Measurements from ENCODE around the gene PCDHGA2. TPM values are rescaled to one million over a fixed set of nuclear protein-coding genes. Genes with fewer than 3 reads are reported as not detected.

PCDHGA2 gene
- 0.50 and 0.59 TPM in 2 replicates for total RNA-seq

GRCh38 chr5:141338538-141339306 is at the start of gene PCDHGA2:
PCDHGA2 (plus strand) TSS chr5:141338760.

DNA sequence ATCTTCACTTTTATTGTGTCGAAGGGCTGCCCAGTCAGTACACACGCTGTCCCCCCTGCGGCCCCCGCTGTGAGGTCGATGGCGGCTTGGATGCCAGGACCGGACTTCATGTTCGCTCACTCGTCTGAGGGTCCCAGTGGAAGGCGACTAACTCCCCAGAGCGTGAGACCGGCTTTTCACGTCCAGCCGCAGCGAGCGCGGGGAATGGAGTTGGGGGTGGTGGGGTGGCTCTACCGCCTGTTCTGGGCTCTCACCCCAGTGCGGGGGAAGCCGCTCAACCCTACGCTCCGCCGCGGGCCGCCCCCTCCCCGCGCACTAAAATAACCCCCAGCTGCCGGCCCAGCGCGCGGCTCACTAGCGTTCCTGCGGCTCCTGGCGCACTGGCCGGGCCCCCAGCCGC is 34.8 kb upstream of the PCDHGA2 start, which contains the start of gene SLC25A2:
Gene SLC25A2 (minus strand): TSS at position 294 of the 400 bp plus-strand sequence. CDS start 184 bp downstream, at position 110.

DNA sequence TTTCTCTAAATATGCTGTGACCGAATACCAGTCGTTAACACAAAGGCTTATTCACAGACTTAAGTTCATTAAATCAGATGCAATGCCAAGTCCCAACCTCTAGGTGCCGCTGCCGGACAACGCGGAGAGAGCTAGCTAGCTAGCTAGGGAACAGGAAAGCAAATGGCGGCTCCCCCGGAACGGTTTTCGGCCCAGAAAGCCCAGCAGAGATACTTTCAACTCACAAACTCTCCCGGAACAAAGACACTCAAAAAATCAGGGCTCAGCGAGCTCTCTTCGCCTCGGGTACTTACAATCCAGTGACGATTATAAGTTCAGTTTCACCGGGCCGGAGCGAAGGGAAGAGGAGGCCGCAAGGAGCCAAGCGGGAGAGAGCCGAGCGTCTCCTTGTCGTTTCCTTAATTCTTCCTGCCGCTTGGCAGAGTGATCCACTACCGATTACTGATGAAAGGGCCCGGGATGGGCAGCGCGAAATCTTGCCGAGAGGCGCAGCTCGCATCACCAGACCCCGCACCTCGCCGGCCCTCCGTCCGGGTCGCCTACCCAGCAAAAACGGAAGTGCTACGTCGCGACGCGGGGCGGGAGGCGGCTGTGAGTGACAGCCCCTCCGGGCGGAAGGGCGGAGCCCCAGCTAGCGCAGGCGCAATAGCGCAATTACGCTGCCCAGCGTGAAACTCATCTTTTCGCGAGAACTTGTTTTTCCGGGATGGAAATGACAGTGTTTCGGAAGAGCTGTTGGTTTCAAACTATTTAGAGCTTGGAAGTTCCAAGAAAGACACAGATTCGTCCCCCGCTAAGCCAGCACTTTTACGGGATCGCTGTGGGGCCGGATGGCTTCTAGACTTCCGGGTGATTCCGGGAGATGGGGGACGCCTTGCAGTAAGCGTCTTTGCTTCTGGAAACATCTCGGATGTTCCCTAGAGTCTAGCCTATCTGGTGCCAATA is 18.1 kb upstream of the PCDHGA2 start, which contains the start of gene TAF7:
Gene TAF7 (minus strand): TSS at position 560 of the 945 bp plus-strand sequence. CDS start 740 bp downstream, outside the sequence.

GRCh38 chr5:141330299-141331080 is 8.1 kb upstream of the PCDHGA2 start, which contains the start of gene PCDHGA1:
PCDHGA1 (plus strand) TSS chr5:141330514.

GRCh38 chr5:141343242-141343952 is 4.8 kb downstream of the PCDHGA2 start, which contains the start of gene PCDHGA3:
PCDHGA3 (plus strand) TSS chr5:141343829; CDS start chr5:141344034, 205 bp downstream.

DNA sequence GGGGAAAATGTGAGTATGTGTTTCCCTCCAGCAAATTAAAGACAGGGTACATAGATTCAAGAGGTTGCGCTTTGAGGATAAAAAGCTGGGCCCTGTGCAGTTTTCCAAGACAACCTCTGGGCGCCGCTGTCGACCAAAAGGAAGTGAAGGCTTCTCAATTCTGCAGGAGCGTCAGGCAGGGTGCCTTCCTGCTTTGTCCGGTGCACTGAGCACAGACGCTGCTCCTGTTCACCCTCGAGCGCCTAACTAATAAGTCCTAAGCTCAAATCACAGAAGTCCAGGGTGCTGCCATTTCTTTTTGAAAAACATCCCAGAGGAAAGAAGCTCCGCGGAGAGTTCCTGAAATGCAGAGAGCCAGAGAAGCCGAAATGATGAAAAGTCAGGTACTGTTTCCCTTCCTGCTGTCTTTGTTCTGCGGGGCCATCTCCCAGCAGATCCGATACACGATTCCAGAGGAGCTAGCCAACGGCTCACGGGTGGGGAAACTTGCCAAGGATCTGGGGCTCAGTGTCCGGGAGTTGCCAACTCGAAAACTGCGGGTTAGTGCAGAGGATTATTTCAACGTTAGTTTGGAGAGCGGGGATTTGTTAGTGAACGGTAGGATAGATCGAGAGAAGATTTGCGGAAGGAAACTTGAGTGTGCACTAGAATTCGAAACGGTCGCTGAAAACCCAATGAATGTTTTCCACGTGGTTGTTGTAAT is 11.5 kb downstream of the PCDHGA2 start, which contains the start of gene PCDHGB1:
Gene PCDHGB1 (plus strand): TSS at position 183 of the 703 bp plus-strand sequence. CDS start 162 bp downstream, at position 345.

GRCh38 chr5:141354900-141355469 is 16.4 kb downstream of the PCDHGA2 start, which contains the start of gene PCDHGA4:
PCDHGA4 (plus strand) TSS chr5:141355021; CDS start chr5:141355108, 87 bp downstream.

GRCh38 chr5:141359790-141360426 is 21.3 kb downstream of the PCDHGA2 start, which contains the start of gene PCDHGB2:
PCDHGB2 (plus strand) TSS chr5:141359994; CDS start chr5:141360136, 142 bp downstream.

DNA sequence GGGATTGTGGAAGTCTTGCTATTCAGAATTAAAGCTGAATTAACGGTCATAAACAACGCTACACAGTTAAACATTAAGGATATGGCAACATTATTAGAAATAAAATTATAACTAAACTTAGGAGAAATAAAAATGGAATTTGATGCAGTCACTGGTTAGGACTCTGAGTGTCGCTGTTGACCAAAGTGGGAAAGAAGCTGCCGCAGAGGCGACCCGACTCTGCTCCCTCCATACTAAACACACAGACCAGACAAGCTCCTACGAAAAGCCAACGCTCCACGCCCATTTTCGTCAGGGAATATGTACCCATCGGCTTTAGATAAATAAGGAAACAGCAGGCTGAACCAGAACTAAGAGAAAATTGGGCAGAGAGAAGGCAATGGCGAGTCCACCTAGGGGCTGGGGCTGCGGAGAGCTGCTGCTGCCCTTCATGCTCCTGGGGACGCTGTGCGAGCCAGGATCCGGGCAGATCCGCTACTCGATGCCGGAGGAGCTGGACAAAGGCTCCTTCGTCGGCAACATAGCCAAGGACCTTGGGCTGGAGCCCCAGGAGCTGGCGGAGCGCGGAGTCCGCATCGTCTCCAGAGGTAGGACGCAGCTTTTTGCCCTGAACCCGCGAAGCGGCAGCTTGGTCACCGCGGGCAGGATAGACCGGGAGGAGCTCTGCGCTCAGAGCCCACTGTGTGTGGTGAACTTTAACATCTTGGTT is 25.5 kb downstream of the PCDHGA2 start, which contains the start of gene PCDHGA5:
Gene PCDHGA5 (plus strand): TSS at position 211 of the 709 bp plus-strand sequence. CDS start 169 bp downstream, at position 380.

DNA sequence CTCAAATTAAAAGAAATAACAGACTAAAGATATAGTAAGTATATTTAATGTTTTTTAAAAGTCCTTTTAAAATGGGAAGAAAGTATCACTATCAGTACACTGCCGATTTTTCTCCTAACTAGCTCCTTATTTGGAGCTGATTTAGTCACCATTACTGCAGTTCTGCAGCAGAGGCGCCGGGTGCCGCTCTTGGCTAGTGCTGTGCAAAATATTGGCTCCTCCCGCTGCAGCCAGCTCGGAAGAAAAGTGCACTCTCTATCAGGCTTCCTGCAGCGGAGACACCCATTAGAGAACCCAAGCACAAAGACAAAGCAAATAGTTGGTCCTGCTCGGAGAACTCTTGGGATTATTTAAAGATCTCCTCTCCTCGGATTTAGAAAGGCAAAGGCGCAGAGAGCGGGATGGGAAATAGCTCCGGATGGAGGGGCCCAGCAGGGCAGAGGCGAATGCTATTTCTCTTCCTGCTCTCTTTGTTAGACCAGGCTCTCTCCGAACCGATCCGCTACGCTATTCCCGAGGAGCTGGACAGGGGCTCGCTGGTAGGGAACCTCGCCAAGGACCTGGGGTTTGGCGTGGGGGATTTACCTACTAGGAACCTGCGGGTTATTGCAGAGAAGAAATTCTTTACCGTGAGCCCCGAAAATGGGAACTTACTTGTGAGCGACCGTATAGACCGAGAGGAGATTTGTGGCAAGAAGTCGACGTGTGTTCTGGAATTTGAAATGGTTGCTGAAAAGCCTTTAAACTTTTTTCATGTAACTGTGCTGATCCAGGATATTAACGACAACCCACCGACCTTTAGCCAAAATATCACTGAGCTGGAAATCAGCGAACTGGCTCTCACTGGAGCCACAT is 31.7 kb downstream of the PCDHGA2 start, which contains the start of gene PCDHGB3:
Gene PCDHGB3 (plus strand): TSS at position 249 of the 855 bp plus-strand sequence. CDS start 153 bp downstream, at position 402.

DNA sequence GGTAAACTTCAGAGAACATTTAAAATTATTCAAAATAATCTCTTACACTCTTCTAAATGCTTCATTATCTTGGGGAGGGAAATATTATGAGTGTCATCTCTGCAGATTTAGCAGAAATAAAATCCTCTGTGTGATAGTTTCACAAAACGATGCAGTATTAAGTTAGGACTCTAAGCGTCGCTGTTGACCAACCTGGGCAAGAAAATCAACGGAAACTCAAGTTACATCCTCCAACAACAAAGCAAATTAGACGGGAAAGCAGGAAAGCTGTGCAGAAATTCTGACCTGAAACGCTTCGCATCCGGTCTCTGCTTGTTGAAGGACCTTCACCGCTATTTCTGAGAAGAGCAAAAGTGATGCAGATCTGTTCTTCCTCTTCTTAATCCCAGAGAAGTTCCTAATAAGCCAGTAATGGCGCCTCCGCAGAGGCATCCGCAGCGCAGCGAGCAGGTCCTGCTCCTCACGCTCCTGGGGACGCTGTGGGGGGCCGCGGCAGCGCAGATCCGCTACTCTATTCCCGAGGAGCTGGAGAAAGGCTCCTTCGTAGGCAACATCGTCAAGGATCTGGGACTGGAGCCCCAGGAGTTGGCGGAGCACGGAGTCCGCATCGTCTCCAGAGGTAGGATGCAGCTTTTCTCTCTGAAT is 35.2 kb downstream of the PCDHGA2 start, which contains the start of gene PCDHGA6:
Gene PCDHGA6 (plus strand): TSS at position 219 of the 645 bp plus-strand sequence. CDS start 193 bp downstream, at position 412.

DNA sequence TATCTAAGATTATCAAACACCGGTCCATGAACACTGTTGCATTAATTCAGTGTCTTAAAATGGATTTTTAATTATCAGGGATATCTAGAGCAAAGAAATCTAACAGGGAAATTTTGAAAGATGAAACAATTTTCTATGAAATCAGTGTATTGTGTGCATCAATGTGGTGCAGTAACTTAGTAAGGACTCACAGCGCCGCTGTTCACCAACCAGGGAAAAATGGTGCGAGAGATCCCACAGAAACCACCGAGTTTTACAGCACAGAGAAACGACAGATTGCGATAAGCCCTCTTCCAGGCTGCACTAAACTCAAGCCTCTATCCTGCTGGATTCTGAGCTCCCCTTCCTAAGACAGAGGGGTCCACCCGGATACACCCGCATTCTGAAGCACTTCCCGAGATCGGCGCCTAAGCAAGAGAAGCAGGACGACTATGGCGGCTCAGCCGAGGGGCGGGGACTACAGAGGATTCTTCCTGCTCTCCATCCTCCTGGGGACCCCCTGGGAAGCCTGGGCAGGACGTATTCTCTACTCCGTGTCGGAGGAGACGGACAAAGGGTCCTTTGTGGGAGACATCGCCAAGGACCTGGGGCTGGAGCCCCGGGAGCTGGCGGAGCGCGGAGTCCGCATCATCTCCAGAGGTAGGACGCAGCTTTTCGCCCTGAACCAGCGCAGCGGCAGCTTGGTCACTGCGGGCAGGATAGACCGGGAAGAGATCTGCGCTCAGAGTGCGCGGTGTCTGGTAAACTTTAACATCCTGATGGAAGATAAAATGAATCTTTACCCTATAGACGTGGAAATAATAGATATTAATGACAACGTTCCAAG is 44.1 kb downstream of the PCDHGA2 start, which contains the start of gene PCDHGA7:
Gene PCDHGA7 (plus strand): TSS at position 274 of the 826 bp plus-strand sequence. CDS start 158 bp downstream, at position 432.

GRCh38 chr5:141387557-141388311 is 49.2 kb downstream of the PCDHGA2 start, which contains the start of gene PCDHGB4:
PCDHGB4 (plus strand) TSS chr5:141387698; CDS start chr5:141387885, 187 bp downstream.

DNA sequence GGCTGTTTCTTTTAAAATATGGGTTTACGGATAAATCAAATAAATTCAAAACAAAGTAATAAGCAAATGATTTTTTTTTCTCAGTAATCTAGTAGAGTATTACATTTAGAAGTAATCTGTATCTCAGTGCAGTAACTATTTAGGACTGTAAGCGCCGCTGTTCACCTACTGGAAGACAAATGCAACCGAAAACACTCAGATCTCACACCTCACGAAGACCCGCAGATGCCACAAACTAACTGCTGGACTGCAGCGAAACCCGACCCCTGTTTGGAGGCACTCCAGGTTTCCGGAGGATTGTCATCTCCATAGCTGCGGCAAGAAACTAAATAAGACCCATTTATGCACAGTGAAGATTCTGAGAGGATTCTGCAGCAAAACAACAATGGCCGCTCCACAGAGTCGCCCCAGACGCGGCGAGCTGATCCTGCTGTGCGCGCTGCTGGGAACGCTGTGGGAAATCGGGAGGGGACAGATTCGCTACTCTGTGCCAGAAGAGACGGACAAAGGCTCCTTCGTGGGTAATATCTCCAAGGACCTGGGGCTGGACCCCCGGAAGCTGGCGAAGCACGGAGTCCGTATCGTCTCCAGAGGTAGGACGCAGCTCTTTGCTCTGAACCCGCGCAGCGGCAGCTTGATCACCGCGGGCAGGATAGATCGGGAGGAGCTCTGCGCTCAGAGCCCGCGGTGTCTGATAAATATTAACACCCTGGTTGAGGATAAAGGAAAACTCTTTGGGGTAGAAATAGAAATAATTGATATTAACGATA is 54.1 kb downstream of the PCDHGA2 start, which contains the start of gene PCDHGA8:
Gene PCDHGA8 (plus strand): TSS at position 205 of the 770 bp plus-strand sequence. CDS start 181 bp downstream, at position 386.

